ENCODE results near the gene VIPR2.
"Not testable (repeated sequence)": the region's sequence is repeated elsewhere in the genome, so short reads cannot be mapped to it uniquely, and the experiment has no call there.

Gene VIPR2

DNA sequence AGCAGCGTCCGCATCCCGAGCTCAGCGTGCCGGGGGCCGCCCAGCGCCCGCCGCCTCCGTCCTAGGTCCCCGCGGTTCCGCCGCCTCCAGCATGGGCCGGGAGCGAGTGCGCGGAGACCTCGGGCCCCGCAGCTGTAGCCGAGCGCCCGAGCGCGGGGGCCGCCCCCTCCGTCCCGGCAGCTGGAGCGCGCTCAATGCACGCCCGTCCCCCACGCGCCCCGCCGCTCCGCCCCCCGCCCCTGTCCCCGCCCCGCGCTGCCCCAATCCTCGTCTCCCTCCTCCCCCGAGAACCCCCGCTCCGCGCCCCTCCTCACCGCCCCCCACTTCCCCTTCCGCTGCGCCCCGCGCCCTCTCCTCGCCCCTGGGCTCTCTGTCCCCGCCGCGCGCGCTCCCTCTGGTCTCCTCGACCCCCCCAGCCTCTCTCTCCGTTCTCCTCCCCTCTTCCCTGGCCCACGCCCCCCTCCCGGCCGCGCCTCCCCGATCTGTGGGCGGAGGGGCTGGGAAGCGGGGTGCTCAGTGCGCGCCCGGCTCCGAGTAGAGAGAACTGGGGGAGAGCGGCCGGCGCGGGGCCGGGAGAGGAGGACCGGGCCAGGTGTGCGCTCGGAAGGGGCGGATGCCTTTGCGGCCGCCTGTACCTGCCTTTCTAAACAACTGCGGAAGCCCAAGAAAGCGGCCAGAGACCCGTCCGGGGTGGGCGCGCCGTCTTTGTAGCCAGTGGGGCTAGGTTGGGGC, at the start of gene VIPR2:
VIPR2 (minus strand) TSS at position 110 of the 732 bp plus-strand sequence; CDS start at position 14, 96 bp downstream.
- no peak for DNase-seq

- no peak for DNase-seq
Observed at GRCh38 chr7:159193543-159194090, 49.0 kb upstream of the VIPR2 start.

DNA sequence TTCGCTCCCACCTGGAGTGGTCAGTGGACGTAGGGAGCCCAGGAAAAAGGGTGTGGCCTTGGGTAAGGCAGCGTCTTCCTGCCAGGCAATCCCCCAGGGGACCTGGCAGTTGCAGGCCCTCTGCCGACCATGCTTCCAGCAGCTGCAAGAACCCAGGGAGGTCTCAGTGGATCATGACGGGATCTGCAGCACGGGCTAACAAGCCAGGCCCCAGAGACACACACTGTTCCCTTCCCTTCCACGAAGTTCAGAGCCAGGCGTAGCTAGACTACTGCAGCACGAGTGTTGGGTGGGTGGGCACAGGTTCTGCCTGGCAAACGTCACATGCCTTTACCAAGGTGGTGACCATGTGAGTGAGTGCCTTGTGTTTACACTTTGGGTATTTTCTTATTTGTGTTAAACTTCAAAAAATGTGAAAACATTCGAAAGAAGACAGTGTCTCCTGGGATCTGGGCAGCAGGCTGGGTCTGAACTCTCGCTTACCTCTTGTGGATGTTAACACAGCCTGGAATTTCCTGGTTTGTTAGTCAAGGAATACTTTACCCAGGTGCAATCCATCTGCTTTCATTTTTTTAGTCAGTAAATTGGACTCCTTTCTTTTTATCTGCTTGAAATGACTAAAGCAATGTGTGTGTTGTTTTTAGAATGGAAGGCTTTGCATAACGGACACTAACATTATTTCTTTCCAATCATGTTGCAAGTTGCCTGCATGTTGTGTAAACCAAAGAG, 48.2 kb upstream of the VIPR2 start:
- no peak for DNase-seq

DNA sequence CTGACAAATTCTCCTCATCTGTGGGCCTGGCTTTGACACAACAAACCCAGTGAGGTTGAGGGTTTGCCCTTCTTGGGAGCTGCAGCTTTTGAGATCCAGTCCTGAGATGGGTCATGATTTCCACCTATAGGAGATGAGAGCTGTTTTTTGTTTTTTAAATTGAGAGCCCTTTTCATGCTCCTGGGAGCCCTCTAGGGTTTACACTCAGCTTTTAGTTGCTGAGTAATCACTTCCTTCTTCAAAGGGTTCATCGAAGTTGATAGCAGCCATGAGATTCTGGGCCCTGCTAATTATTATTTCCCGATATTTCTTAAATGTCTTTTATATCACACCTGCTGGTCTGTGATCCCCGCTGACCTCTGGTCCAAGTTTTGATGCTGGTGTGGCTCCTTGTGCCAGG, 47.3 kb upstream of the VIPR2 start:
- DNase-seq = no peak

DNA sequence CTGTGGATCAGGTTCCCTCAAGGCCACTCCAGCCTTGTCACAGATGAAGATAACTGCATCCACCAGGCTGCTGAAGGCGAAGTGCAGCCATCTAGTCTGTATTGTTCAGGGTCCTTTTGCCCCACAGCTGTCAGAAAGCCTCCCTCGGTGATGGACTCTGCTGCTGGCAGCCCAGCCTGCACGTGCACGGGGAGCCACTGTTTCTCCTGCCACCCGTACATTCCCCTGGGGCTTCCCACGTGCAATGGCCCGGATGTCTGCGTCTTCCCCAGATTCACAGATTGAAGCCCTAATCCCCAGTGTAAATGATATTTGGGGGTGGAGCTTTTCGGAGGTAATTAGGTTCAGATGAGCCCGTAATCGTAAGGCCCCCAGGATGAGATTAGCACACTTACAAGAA, 46.6 kb upstream of the VIPR2 start:
- DNase-seq = no peak

- no peak for DNase-seq
Observed at GRCh38 chr7:159188011-159188410, 43.3 kb upstream of the VIPR2 start.

DNA sequence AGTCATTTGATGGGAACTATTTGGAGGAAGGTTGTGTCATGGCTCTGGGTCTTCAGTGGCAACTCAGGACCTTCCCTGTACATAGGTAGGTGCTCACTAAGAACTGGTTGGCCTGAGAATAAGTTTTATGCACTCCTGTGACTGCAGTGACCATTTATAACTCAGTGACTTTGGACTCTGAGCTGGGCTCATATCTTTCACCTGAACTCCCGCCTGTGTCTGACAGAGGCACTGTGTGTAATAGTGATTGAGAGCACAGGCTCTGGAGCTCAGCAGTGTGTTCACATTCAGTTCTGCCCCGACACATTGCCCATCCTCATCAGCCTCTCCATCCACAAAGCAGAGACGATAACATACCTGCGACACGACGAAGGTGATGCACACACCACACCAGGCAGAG, 34.6 kb upstream of the VIPR2 start:
- no peak for DNase-seq

- DNase-seq = no peak
Observed at GRCh38 chr7:159177284-159177953, 32.8 kb upstream of the VIPR2 start.

- DNase-seq = no peak
Observed at GRCh38 chr7:159175792-159176191, 31.1 kb upstream of the VIPR2 start.

GRCh38 chr7:159175100-159175499, 30.4 kb upstream of the VIPR2 start:
- not testable (repeated sequence) for DNase-seq

GRCh38 chr7:159172400-159172799, 27.7 kb upstream of the VIPR2 start:
- DNase-seq = no peak

DNA sequence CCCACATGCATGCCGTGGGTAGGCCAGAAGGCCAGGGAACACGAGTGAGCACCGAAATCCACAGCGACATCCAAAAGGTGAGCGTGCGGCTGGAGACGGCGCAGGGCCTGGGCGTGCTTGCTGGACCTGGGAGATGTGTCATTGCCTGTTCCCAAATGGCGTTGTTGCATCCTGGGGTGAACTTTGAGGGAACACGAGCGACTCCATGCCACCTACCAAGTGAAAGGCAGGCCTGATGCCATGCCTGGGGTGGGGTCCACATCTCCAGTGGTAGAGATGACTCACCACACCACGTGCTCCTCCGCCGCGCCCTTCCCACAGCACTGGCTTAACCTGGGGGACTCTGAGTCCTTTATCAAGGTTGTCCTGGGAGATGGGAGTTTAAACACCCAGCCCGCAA, 24.7 kb upstream of the VIPR2 start:
- no peak for DNase-seq

DNA sequence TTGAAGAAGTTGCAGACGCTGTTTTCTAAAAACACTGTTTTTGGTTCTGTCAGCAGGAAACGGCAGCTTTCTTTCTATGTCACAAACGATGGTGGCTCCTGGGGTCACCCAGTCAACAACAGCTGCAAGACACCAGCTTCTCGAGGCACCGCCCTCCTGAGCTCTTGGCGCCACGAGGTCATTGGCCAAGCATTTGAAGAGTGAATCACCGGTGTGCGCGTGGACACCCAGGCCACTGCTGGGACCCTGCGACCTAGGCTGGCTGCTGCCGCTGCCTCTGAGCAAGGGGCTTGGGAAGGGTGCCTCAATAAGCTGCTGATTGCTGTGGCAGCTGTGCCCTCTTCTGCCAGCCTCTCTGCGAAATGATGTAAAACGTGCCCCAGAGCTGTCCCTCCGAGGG, 22.5 kb upstream of the VIPR2 start:
- DNase-seq = no peak

- no peak for DNase-seq
Observed at GRCh38 chr7:159166530-159166929, 21.9 kb upstream of the VIPR2 start.

DNA sequence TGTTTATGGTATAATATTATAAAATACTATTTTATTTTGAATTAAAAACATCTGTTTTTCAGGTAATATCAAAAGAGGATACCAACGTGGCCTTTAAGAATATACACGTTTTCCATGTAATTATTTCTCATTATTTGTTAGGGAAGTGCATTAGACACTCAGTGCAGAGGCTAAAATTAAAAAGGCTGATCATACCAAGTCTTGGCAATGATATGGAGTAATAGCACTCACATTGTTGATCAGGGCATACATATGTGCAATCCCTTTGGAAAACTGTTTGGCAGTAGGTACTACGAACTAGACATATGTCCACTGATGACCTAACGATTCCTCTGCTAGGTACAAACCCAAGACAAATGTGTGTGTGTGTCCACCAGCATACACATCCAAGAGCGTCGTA, 20.7 kb upstream of the VIPR2 start:
- DNase-seq = no peak

GRCh38 chr7:159163703-159164301, 19.1 kb upstream of the VIPR2 start:
- not testable (repeated sequence) for DNase-seq

DNA sequence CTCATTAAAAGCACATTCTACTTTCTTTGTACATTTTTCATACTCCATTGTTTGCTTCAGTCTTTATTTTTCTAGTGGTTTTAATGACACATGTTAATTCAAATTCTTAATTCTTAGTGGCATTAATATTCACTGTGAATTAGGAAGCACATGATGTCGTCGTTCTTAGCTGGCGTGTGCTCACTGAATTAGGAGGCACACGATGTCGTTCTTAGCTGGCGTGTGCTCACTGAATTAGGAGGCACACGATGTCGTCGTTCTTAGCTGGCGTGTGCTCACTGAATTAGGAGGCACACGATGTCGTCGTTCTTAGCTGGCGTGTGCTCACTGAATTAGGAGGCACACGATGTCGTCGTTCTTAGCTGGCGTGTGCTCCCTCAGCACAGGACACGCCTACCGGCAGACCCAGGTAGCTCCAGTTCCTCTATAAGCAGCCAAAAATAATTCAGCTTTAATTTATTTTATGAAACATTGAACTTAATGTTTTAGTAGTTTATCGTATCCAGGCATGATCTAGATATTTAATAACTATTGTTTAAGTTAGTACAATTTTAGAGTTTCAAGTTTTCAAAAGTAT, 17.5 kb upstream of the VIPR2 start:
- not testable (repeated sequence) for DNase-seq

DNA sequence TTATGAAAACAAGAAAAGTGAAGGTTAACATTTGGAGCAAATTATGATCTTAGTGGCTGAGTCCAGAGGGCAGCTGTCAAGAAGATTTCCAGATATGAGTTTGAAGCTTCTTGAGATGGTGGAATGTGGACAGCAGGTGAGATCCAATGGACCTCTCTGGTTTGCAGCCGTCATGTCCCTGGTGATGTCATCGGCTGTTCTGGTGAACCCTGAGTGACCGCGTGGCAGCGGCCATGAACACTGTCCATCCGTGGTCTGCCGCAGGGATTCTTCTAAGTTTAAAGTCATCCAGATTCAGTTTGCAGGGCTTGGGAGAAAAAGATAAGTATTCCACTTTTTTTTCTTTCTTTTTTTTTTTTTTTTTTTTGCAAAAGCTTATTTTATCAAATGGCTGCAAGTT, 15.8 kb upstream of the VIPR2 start:
- DNase-seq = no peak

GRCh38 chr7:159159731-159160130, 15.1 kb upstream of the VIPR2 start:
- no peak for DNase-seq

- DNase-seq = no peak
Observed at GRCh38 chr7:159158888-159159405, 14.3 kb upstream of the VIPR2 start.

DNA sequence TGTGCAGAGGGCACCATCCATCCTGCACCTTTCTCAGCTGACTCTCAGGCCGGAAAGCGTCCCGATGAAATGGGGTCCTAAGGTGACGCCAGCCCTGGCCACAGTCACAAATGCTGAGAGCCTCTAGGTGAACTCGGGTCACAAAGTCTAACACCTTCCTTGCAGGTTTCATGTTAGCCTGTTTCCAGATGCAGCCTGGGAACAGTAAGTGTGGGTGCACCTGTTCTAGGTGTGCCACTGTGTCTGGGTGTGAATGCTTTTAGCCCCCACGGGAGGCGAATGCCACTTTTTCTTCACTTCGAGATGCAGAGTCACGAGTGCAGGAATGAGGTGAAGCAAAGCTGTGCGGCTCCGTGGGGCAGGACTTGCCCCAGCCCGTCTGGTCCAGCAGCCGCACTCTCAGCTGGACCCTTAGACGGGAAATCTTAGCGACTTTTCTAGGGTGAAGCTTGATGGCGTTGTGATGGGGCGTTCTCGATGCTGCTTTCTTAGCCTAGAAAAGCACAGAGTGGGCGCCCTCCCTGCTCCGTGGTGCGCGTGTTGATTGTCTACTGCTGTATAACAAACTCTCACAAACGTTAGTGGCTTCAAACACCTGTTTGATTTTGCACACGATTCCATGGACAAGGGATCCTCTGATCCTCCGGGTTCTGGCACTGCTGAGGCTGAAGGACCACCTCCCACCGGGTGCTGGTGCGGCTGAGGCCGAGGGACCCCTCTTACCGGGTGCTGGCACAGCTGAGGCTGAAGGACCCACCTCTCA, 13.6 kb upstream of the VIPR2 start:
- DNase-seq = no peak

DNA sequence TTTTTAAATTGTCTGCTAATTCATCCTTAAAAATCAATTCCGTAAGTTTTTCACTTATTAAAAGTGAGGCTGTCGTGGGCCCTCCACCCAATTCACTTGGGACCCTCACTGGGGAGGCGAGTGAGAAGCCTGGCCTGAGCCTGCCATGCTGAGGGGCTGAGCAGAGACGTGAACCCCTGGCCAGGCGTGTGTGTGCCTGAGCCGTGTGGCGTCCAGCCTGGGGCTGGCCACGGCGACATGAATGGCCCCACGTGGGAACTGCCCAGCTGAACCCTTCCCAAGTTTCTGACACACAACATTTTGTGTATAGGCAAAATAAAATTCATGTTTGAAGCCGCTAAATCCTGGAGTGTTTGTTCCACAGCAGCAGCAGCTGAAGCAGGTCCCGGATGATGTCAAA, 13.0 kb upstream of the VIPR2 start:
- no peak for DNase-seq

Measured in OCI-M1 (cell line).